ENCODE results near the gene CHRDL2. TPM values are rescaled to one million over a fixed set of nuclear protein-coding genes. Genes with fewer than 3 reads are reported as not detected.
A peak's percentile ranks its signal among the peaks of the same experiment; 100 is the strongest.

The CHRDL2 gene
- total and polyA plus RNA-seq, 2 of the 13 experiments (the other 11 are each of a cell fraction or from before 2014, with no cell fraction given) = 0.04 TPM; not detected in 1

DNA sequence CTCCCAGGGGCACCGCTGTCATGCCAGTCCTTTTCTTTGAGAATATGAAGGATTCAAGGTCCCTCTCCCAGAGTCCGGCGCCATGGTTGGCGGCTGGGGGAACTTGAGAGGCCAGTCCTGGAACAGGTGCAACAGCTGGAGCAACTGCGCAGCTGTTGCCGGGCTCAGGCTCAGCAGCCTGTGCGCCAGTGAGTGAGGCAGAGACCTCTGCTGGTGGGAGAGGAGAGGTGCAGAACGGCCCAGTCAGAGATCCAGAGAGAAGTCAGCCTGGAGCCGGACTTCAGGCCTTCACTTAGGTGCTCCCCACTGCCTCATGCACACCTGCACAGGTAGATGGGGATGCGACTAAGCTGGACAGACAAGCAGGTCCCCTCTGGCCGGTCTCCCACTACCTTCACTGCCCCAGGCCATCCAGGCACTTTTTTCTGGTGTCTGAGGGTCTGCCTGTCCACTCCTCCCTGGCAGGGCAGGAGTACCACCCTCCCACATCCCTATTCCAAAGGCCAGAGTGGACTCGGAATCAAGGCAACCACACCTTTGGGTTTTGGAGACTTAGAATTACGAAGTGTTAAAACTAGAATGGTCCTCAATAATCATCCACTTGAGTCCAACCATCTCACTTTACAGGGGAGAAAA lies 4.6 kb downstream of the CHRDL2 start (continued):
- TF ChIP-seq TBP (CRISPR knock-in tag; IDR thresholded peaks at IDR 0.05) = no peak
- no peak for TF ChIP-seq ARNT2 (CRISPR knock-in tag; IDR thresholded peaks at IDR 0.05; ENCODE audit: low read depth)
- TF ChIP-seq JUN (CRISPR knock-in tag; IDR thresholded peaks at IDR 0.05) = no peak
- TF ChIP-seq ZNF274 (CRISPR knock-in tag; IDR thresholded peaks at IDR 0.05) = 0 out of 2 replicates have a peak, but pooled peaks have one; percentile 18
- no peak for TF ChIP-seq MZF1 (CRISPR knock-in tag; IDR thresholded peaks at IDR 0.05; ENCODE audit: borderline replicate concordance)
- TF ChIP-seq, protein P1, sequence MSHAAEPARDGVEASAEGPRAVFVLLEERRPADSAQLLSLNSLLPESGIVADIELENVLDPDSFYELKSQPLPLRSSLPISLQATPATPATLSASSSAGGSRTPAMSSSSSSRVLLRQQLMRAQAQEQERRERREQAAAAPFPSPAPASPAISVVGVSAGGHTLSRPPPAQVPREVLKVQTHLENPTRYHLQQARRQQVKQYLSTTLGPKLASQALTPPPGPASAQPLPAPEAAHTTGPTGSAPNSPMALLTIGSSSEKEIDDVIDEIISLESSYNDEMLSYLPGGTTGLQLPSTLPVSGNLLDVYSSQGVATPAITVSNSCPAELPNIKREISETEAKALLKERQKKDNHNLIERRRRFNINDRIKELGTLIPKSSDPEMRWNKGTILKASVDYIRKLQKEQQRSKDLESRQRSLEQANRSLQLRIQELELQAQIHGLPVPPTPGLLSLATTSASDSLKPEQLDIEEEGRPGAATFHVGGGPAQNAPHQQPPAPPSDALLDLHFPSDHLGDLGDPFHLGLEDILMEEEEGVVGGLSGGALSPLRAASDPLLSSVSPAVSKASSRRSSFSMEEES (CRISPR knock-in tag; IDR thresholded peaks at IDR 0.05) = no peak
- no peak for TF ChIP-seq KLF16 (CRISPR knock-in tag; IDR thresholded peaks at IDR 0.05)
- TF ChIP-seq CBX5 (CRISPR knock-in tag; IDR thresholded peaks at IDR 0.05; ENCODE audit: borderline replicate concordance) = no peak
- no peak for TF ChIP-seq NFIB (CRISPR knock-in tag; IDR thresholded peaks at IDR 0.05; ENCODE audit: borderline replicate concordance)
- no peak for TF ChIP-seq KMT2B (CRISPR knock-in tag; IDR thresholded peaks at IDR 0.05)
- TF ChIP-seq KDM2A (CRISPR knock-in tag; IDR thresholded peaks at IDR 0.05; ENCODE audit: borderline replicate concordance, low read depth) = peak; percentile 49; the same call in 1 of the 2 replicates
- no peak for TF ChIP-seq ZFP1 (CRISPR knock-in tag; IDR thresholded peaks at IDR 0.05)
- no peak for TF ChIP-seq POLR2AphosphoS2 (IDR thresholded peaks at IDR 0.05; ENCODE audit: low read depth, low read length)
- TF ChIP-seq, protein P2, sequence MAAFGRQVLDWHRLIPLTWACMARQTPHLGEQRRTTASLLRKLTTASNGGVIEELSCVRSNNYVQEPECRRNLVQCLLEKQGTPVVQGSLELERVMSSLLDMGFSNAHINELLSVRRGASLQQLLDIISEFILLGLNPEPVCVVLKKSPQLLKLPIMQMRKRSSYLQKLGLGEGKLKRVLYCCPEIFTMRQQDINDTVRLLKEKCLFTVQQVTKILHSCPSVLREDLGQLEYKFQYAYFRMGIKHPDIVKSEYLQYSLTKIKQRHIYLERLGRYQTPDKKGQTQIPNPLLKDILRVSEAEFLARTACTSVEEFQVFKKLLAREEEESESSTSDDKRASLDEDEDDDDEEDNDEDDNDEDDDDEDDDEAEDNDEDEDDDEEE (CRISPR knock-in tag; IDR thresholded peaks at IDR 0.05) = no peak
- TF ChIP-seq ZNF12 (CRISPR knock-in tag; IDR thresholded peaks at IDR 0.05) = no peak
- TF ChIP-seq MYC (CRISPR knock-in tag; IDR thresholded peaks at IDR 0.05; ENCODE audit: borderline replicate concordance) = no peak
- TF ChIP-seq, protein P3, sequence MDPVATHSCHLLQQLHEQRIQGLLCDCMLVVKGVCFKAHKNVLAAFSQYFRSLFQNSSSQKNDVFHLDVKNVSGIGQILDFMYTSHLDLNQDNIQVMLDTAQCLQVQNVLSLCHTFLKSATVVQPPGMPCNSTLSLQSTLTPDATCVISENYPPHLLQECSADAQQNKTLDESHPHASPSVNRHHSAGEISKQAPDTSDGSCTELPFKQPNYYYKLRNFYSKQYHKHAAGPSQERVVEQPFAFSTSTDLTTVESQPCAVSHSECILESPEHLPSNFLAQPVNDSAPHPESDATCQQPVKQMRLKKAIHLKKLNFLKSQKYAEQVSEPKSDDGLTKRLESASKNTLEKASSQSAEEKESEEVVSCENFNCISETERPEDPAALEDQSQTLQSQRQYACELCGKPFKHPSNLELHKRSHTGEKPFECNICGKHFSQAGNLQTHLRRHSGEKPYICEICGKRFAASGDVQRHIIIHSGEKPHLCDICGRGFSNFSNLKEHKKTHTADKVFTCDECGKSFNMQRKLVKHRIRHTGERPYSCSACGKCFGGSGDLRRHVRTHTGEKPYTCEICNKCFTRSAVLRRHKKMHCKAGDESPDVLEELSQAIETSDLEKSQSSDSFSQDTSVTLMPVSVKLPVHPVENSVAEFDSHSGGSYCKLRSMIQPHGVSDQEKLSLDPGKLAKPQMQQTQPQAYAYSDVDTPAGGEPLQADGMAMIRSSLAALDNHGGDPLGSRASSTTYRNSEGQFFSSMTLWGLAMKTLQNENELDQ (CRISPR knock-in tag; IDR thresholded peaks at IDR 0.05; ENCODE audit: borderline replicate concordance) = no peak
- TF ChIP-seq RBAK (CRISPR knock-in tag; IDR thresholded peaks at IDR 0.05) = no peak
- no peak for TF ChIP-seq KLF13 (CRISPR knock-in tag; IDR thresholded peaks at IDR 0.05)
- TF ChIP-seq TCF7L2 (IDR thresholded peaks at IDR 0.05; ENCODE audit: low read depth, low read length) = no peak
- TF ChIP-seq THAP11 (CRISPR knock-in tag; IDR thresholded peaks at IDR 0.05) = no peak
- TF ChIP-seq ZNF496 (CRISPR knock-in tag; IDR thresholded peaks at IDR 0.05; ENCODE audit: insufficient replicate concordance) = no peak
- TF ChIP-seq, protein P4, sequence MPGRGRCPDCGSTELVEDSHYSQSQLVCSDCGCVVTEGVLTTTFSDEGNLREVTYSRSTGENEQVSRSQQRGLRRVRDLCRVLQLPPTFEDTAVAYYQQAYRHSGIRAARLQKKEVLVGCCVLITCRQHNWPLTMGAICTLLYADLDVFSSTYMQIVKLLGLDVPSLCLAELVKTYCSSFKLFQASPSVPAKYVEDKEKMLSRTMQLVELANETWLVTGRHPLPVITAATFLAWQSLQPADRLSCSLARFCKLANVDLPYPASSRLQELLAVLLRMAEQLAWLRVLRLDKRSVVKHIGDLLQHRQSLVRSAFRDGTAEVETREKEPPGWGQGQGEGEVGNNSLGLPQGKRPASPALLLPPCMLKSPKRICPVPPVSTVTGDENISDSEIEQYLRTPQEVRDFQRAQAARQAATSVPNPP (CRISPR knock-in tag; IDR thresholded peaks at IDR 0.05) = no peak
- no peak for TF ChIP-seq TOPORS (CRISPR knock-in tag; IDR thresholded peaks at IDR 0.05)
- TF ChIP-seq CBX2 (IDR thresholded peaks at IDR 0.05; ENCODE audit: low read depth, low read length) = no peak
- no peak for TF ChIP-seq CBX2 (CRISPR knock-in tag; IDR thresholded peaks at IDR 0.05; ENCODE audit: low read depth)
- TF ChIP-seq NFKB2 (CRISPR knock-in tag; IDR thresholded peaks at IDR 0.05; ENCODE audit: borderline replicate concordance) = 0 out of 2 replicates have a peak, but pooled peaks have one; percentile 25
